Peyer's patch (tissue), 4 donors: ENCODE data around the gene MEIOB.

ENCODE experiments used
- CTCF ChIP-seq, 6 experiments: fragments of 450-650 bp in 4 of 6; fragments of 200-600 bp in 2 of 6; sonication (generic) in 1 of 6; IDR thresholded peaks; one replicate each; pipeline ENCODE4 v1.5.1; 2017 to 2019; ENCODE audit warnings: antibody characterized with exemption in 6 of 6, mild to moderate bottlenecking in 3 of 6, moderate library complexity in 1 of 6
- POLR2A ChIP-seq, 2 donors: fragments of 450-650 bp; IDR thresholded peaks; one replicate each; pipeline ENCODE4 v1.5.1; 2017; ENCODE audit warnings: antibody characterized with exemption in 2 of 2, mild to moderate bottlenecking in 2 of 2, moderate library complexity in 2 of 2

GRCh38 chr16:1810106-1810505 is 61.9 kb downstream of the MEIOB start:
- no peak for TF ChIP-seq CTCF (IDR thresholded peaks at IDR 0.05)
- no peak for TF ChIP-seq POLR2A (IDR thresholded peaks at IDR 0.05)
